ENCODE data around the gene ENKD1. TPM values are rescaled to one million over a fixed set of nuclear protein-coding genes. Genes with fewer than 3 reads are reported as not detected.
A peak's percentile ranks its signal among the peaks of the same experiment; 100 is the strongest.
"Not testable (repeated sequence)": the region's sequence is repeated elsewhere in the genome, so short reads cannot be mapped to it uniquely, and the experiment has no call there.

Gene ENKD1, protein sequence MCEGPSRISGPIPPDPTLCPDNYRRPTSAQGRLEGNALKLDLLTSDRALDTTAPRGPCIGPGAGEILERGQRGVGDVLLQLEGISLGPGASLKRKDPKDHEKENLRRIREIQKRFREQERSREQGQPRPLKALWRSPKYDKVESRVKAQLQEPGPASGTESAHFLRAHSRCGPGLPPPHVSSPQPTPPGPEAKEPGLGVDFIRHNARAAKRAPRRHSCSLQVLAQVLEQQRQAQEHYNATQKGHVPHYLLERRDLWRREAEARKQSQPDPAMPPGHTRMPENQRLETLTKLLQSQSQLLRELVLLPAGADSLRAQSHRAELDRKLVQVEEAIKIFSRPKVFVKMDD
- polyA plus RNA-seq (ENCODE audit: insufficient read length), result 8.7 TPM

DNA sequence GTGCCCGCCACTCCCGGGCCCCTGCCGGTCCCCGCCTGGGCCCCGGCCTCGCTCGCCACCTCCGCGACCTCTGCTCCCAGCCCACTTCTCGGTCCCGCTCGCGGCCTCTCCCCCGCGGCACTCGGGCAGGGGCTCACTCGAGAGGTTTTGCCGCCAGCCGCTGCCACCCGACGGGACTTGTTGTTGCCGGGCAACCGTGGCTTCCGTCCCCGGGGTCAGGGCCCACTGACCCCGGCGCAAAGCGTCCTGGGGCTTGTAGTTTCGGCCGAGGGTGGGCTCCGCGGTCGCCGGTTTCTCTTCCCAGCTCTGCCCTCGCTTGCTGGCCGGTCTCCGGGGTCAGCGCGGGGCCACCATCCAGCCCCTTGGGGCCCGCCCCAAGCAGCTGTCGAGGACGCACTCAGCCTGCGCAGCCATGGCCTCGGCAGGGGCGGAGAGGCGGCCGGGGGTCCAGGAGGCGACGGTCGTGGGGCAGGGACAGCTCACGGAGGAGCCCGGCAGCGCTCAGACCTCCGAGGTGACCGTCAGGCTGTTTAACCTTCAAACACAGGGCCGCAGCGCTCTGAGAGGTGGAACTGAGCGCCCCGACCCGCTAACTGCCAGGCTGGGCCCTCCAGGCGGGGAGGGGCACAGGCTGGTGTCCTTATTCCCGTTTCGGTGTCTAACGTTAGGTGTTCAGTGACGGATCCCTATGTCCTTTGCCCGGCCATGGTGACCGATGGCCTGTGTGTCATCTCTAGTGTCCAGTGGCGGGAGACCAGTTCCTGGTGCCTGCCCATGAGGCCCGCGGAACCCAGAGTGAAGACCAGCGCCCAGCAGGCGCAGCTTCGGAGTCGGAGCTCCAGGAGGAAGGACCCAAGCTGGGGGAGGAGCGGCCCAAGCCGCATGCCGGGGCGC, at the start of gene ENKD1, which contains the start of gene C16orf86:
Gene ENKD1, minus strand, starts transcription at position 192 of the 894 bp plus-strand sequence. CDS start 308 bp downstream, outside the sequence.
Gene C16orf86, plus strand, starts transcription at position 256 of the 894 bp plus-strand sequence. Its CDS starts 157 bp downstream, at position 413.
- peak; percentile 84 for DNase-seq

DNA sequence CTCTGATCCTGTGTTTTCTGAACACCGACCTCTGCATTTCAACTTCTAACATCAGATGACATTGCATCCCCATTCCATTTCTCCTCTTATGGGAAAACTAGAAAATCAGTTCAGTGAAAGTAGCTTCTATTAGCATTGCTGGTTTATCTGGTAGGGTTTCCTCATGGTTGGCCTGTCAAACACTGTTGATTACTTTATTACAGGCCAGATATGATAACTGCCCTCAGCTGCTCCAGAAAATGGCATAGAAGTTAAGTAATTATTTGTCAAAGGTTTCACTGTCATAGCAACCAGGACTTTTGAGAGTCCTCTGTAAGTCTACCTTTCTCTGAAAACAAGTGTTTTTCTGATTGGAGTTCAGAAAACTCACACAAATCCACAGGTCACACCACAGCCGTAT, 49.5 kb upstream of the ENKD1 start:
- no peak for DNase-seq

DNA sequence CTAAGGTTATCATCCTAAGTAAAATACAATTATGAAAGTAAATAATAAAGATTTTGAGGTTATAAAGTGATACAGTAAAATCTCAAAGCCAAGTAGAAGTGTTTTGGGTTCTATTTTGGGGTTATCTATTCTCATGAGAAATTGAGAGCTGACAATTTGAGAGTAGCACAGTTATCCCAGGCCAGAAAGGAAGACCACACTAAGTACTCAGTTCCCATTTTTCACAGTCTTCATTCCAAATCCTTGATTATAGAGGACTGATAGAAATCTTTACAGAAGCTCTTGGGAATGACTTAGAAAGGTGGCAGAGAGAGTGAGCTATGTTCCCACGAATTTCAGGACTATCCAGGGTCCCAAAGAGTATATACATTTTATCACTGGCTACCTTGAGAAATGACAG, 48.0 kb upstream of the ENKD1 start:
- no peak for DNase-seq

DNA sequence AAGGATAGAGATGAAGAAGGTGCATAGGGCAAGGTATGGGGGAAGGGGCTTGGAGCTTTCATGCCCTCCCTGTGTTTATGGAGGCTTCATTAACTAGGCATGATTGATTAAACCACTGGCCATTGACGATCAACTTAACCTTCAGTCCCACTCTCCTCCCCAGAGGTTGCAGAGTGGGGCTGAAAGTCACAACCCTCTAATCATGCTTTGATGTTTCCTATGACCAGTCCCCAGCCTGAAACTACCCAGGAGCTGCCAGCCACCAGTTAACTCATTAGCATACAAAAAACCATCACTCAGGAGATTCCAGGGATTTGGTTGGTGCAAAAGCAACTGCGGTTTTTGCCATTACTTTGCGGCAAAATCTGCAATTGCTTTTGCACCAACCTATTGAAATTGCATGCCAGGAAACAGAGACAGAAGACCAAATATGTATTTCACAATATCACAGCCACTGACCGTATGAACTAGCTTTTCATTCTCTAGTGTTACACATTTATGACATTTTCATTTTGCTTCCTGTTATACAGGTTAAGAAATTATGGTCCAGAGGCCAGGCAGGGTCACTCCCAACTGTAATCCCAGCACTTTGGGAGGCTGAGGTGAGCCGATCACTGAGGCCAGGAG, 47.2 kb upstream of the ENKD1 start:
- DNase-seq, result no peak

DNA sequence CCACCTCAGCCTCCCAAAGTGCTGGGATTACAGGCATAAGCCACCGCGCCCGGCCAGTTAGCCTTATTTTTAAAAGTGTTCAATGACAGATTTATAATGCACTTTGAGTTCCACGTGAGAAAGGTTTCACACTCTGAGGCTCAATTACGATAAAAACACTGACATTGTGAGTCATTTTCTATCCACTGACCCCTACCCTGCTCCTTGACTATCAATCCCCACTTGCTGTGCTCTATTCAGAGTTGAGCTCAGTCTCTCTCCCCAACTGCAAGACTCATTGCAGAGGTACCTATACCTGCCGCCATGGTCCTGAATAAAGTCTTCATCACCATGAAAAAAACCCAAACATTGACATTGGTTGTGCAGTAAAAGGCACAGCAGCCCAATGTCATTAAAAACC, 44.1 kb upstream of the ENKD1 start:
- no peak for DNase-seq

DNA sequence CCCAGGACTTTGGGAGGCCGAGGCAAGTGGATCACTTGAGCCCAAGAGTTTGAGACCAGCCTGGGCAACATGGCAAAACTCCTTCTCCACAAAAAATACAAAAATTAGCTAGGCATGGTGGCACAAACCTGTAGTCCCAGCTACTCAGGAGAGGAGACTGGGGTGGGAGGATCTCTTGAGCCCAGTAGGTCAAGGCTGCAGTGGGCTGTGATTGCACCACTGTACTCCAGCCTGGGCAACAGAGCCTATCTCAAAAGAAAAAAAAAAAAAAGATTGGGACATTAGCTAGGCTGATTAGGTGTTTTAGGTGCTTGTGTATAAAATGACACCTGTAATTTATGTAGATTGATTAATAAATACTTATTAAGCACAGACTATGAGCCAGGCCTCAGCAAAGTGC, 42.5 kb upstream of the ENKD1 start:
- DNase-seq, result no peak

DNA sequence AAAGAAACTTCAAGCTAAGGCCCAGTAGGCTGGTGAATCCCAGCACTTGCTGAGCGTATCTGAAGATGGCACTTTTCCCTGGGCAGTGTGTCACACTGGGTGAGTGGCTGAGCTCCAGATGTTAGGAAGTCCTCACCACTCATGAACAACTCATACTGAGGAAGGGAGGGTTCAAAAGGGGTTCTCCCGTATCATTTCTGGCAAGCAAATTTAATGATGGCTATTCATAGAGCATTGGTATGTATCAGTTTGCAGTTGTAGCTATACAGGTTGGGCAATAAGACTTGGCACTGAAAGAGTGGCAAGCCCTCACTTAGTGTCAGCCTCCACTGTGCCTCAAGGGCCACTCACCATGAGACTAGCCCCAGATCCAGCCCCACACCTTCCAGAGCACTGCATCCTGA, 41.8 kb upstream of the ENKD1 start:
- no peak for DNase-seq

DNA sequence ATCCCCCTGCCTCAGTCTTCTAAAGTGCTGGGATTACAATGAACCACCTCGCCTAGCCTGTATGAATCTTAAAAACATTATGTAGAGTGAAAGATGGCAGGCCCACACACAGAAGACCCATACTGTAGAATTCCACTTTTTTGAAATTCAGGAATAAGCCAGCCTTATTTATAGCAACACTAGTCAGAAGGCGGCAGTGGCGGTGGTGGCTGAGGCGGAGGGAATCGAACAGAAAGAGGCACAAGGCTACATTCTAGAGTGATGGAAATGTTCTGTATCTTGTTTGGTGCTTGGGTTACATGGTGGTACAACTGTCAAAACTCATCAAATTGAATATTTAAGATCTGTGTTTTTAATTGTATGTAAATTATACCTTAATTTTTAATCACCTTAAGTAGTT, 41.2 kb upstream of the ENKD1 start:
- no peak for DNase-seq

DNA sequence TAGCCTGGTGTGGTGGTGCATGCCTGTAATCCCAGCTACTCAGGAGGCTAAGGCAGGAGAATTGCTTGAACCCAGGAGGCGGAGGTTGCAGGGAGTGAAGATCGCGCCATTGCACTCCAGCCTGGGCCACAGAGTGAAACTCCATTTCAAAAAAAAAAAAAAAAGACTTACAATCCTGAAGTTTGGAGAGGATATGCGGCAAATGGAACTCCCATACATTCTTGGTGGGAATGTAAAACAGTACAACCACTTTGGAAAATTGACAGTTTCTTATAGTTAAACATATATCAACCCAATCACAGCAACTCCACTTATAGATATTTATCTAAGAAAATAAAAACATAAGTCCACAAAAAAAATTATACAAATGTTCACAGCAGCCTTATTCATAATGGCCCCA, 40.7 kb upstream of the ENKD1 start:
- no peak for DNase-seq

DNA sequence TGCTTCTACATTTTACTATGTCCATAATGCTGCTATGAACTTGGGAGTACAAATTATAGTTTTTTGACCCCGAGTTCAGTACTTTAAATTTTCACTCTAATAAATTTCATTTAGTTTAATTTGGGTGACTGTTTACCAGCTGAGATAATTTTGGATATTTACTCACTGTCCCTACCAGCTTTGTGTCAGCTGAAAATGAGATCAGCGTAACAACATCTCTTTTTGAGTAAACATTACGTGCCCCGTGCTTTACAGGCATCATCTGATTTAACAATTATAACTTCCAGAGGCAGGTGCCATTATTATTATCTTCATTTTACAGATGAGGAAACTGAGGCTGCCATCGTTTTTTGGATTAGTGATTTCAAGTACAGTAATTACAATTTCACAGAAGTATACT, 37.6 kb upstream of the ENKD1 start:
- DNase-seq, result no peak

DNA sequence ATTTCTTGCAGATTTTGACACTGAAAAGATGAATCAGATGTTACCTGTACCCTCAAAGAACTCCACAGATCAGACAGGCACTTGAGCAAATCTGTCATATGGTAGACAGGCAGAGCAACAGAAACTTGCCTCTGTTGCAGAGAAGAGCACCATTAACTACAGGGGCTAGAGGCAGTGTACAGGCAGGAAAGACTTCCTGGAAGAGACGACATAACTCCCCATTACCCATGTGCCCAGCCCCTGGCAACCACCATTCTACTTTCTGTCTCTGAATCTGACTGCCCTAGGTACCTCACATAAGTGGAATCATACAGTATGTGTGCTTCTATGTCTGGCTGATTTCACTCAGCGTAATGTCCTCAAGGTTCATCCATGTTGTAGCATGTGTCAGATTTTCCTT, 37.1 kb upstream of the ENKD1 start:
- DNase-seq, result no peak

DNA sequence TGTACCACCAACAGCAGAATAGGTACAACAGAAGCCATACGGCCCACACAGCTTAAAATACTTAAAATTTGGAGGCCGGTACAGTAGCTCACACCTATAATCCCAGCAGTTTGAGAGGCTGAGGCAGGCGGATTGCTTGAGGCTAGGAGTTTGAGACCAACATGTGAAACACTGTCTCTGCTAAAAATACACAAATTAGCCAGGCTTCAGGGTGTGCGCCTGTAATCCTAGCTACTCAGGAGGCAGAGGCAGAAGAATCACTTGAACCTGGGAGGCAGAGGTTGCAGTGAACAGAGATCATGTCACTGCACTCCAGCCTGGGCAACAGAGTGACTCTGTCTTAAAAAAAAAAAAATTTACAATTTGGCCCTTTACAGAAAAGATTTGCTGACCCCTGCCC, 35.6 kb upstream of the ENKD1 start:
- DNase-seq, result no peak

DNA sequence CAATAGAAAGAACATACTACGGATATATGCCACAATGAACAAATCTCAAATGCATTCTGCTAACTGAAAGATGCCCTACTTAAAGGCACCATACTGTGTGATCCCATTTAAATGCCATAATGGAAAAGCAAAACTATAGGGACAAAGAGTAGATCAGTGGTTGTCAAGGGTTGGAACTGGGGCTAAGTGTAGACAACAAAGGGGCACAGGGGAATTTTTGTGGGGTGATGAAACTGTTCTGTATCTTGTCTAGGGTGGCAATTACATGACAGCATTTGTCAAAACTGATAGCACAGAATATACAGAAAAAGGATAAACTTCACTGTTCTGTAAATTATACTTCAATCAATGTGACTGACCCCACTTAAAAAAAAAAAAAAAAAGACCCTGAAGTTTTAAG, 34.9 kb upstream of the ENKD1 start:
- no peak for DNase-seq

DNA sequence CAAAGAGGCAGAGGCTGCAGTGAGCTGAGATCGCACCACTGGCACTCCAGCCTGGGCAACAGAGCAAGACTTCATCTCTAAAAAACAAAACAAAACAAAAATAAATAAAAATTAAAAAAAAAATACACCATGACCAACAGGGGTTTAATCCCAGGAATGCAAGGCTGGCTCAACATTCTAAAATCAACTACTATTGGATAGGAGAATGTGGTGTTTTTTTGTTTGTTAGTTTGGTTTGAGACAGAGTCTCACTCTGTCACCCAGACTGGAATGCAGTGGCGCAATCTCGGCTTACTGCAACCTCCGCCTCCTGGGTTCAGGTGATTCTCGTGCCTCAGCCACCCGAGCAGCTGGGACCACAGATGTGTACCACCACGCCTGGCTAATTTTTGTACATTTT, 32.7 kb upstream of the ENKD1 start:
- no peak for DNase-seq

DNA sequence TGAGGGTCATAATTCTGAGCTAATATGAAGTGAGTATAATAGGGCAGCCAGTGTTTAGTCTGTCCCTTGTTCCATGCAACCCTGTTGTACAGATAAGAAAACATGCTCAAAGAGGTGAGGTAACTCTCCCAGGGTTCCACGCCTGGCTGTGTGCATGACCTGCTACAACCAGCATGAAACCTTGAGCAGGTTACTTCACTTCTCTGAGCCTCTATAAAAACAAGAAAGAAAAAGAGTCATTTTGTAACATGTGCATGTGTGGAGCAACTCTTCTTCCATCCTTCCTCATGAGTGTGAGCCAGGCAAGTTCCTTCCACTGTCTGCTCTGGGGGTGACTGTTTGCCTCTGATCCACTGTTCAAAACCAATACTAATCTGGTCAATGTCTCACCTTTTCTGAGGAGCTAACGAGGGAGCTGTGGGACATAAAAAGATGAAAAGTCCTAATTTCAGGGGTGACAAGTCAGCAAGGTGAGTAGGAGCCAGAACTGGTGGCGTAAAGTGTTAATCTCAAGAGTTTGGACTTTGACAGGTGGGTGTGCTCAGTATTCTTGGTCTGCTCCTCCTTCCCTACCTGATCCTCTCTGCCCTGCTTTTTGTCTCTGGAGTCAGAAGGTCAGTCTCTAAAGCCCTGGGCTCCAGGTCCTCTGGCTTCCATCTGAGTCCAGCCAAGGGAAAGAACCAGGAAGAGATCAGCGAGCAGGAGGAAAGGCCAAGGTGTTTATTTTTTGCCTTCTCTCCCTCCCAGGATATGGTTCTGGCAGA, 31.1 kb upstream of the ENKD1 start:
- DNase-seq, result no peak

DNA sequence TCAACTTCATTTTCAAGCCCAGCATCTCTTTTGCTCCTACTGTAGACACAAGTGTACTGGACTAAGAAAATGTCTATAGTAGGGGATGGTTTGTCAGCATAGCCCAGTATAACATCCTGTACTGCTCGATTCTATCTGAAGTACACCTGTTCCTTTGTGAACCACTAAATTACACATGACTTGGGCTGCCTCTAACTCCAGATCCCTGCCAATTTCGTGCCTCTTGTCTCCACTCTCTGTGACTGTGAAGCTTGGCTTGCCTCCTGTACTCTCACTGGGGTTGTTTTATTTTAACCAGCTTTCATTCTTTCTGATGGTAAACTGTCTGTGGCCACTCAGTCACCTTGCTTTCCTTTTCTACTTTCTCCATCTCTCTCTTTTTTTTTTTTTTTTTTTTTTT, 28.1 kb upstream of the ENKD1 start:
- no peak for DNase-seq

DNA sequence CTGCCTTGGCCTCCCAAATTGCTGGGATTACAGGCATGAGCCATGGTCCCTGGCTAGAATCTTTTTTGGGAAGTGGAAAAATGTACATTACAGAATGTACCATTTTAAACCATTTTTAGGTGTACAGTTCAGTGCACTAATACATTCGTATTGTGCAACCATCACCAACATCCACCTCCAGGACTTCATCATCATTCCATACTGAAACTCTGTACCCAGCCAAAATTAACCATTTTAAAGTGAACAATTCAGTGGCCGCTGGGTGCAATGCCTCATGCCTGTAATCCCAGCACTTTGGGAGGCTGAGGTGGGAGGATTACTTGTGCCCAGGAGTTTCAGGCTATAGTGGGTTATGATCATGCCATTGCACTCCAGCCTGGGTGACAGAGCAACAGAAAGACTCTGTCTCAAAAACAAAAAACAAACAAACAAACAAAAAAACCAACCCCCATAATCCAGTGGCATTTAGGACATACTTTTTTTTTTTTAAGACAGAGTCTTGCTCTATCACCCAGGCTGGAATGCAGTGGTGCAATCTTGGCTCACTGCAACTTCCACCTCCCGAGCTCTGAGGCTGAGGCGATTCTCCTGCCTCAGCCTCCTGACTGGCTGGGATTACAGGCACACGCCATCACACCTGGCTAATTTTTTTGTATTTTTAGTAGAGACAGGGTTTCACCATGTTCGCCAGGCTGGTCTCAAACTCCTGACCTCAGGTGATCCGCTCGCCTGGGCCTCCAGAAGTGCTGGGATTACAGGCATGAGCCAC, 27.2 kb upstream of the ENKD1 start:
- not testable (repeated sequence) for DNase-seq

DNA sequence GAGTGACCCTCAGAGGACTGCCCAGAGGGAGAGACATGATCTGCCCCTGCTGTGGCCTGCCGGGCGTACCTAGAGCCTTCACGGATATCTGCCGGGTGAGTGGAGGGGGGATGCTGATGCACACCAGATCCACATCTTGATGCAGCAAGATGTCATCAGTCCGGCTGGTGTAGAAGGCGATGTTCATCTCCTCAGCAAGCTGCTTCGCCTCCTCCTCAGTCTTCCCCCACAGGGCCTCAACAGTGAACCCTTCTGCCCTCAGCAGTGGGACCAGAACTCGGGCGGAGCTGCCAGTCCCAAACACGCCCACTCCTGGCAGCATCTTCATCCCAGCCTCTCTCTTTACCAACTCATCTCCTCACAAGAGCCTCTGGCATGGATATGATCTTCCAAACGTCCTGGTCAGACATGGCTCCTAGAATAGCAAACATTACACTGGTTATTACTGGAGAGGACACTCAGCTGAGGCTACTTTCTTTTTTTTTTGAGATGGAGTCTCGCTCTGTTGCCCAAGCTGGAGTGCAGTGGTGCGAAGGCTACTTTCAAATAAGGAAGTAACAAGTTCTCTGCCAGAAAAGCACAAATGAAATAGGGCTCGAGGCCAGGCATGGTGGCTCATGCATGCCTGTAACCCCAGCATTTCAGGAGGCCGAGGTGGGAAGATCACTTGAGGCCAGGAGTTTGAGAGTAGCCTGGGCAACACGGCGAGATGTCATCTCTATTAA, 19.0 kb upstream of the ENKD1 start:
- no peak for DNase-seq

DNA sequence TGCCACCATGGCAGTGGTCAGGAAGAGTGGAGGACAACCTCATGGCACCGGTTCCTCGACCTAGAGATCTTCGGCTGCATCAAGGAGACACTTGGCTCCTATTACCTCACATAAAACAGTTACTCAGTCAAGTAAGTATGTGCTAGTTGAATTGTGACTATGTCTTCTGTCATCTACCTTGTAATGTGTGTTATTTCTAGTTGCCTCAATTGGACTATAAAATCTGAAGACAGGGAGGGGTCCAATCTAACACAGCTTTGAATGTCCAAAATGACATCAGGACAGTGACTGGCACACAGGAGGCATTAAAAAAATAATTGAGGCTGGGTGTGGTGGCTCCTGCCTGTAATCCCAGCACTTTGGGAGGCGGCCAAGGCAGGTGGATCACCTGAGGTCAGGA, 17.2 kb upstream of the ENKD1 start:
- no peak for DNase-seq

DNA sequence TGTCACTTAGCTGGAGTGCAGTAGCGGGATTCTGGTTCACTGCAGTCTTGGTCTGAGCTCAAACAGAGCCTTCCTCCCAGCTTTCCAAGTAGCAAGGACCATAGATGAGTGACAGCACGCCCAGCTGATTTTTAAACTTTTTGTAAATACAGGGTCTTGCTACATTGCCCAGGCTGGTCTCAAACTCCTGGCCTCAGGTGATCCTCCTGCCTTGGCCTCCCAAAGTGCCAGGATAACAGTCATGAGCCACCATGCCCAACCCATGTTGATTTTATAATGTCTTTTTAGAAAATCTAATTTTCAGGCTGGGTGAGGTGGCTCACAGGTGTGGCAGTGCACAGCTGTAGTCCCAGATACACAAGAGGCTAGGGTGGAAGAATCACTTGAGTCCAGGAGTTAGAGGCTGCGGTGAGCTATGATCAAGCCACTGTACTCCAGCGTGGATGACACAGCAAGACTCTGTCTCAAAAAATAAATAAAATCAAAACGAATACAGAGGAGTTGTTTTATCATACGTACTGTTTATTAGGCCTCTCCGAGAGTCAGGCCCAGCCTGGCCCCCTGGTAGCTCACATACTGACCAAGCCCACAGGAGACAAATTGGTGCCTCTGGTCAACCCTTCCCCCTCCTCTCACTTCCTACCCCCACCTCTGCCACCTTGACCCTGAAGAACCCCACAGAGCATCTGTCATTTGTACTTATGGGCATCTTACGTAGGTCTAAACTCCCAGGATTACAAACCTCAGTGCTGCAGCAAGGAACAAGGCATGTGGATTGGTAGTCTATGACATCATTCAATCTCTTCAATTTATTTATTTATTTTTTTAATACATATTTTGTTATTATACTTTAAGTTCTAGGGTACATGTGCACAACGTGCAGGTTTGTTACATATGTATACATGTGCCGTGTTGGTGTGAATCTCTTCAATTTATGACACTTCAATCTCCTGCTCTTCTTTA, 13.7 kb upstream of the ENKD1 start:
- no peak for DNase-seq
